GM12892 (cell line): ENCODE measurements around the gene CAPZB.

Experiments used
- POLR2A ChIP-seq: IDR thresholded peaks from 2 replicates; pipeline ENCODE4 v1.6.1; 2011; ENCODE audit warnings: low read depth, low read length, control low read depth
- POLR2AphosphoS5 ChIP-seq: IDR thresholded peaks from 2 replicates; pipeline ENCODE4 v1.6.1; 2011; ENCODE audit warnings: low read depth, low read length, control low read depth
- TAF1 ChIP-seq: IDR thresholded peaks from 2 replicates; pipeline ENCODE4 v1.6.1; 2011; ENCODE audit warnings: low read depth, mild to moderate bottlenecking, control low read depth, low read length, borderline replicate concordance

GRCh38 chr1:19369396-19370090, 115.8 kb downstream of the CAPZB start:
- TF ChIP-seq TAF1 (no peak), POLR2A (no peak), POLR2AphosphoS5 (no peak)
